GM19452 (cell line): ENCODE results near the gene PHF10.

ENCODE experiments used
- ATAC-seq: cut with Tn5 transposase; IDR thresholded peaks from one replicate; pipeline ENCODE4 v1.9.1; 2021; ENCODE audit not compliant: unreplicated experiment

Gene PHF10

GRCh38 chr6:169678342-169678741, 46.0 kb downstream of the PHF10 start:
- ATAC-seq = no peak

GRCh38 chr6:169677096-169677495, 47.2 kb downstream of the PHF10 start:
- no peak for ATAC-seq

GRCh38 chr6:169675011-169675410, 49.3 kb downstream of the PHF10 start:
- no peak for ATAC-seq

GRCh38 chr6:169671563-169671962, 52.7 kb downstream of the PHF10 start:
- no peak for ATAC-seq

GRCh38 chr6:169669889-169670288, 54.4 kb downstream of the PHF10 start:
- no peak for ATAC-seq

GRCh38 chr6:169669147-169669546, 55.2 kb downstream of the PHF10 start:
- ATAC-seq = no peak

GRCh38 chr6:169668203-169668847, 56.0 kb downstream of the PHF10 start:
- ATAC-seq = no peak

GRCh38 chr6:169667716-169668115, 56.6 kb downstream of the PHF10 start:
- no peak for ATAC-seq

GRCh38 chr6:169666441-169666840, 57.9 kb downstream of the PHF10 start:
- ATAC-seq = no peak

- ATAC-seq = no peak
Observed at GRCh38 chr6:169665289-169665688, 59.0 kb downstream of the PHF10 start.

GRCh38 chr6:169664227-169664626, 60.1 kb downstream of the PHF10 start:
- ATAC-seq = no peak

GRCh38 chr6:169663468-169663867, 60.8 kb downstream of the PHF10 start:
- no peak for ATAC-seq

GRCh38 chr6:169661391-169661756, 62.9 kb downstream of the PHF10 start:
- no peak for ATAC-seq

- ATAC-seq = no peak
Observed at GRCh38 chr6:169660751-169661390, 63.4 kb downstream of the PHF10 start.

GRCh38 chr6:169659820-169660610, 64.3 kb downstream of the PHF10 start:
- ATAC-seq = no peak

- no peak for ATAC-seq
Observed at GRCh38 chr6:169657284-169657610, 67.1 kb downstream of the PHF10 start.

GRCh38 chr6:169656546-169657283, 67.6 kb downstream of the PHF10 start:
- no peak for ATAC-seq

- ATAC-seq = peak; percentile 93
Observed at GRCh38 chr6:169654598-169655391, 69.5 kb downstream of the PHF10 start.
